SKM-1 (cell line): ENCODE measurements around the gene GHRH.

Experiments
- DNase-seq: peaks from one replicate; lab custom pipeline; 2025; ENCODE audit not compliant: unreplicated experiment; lab: John Stamatoyannopoulos, UW

GHRH gene

DNA sequence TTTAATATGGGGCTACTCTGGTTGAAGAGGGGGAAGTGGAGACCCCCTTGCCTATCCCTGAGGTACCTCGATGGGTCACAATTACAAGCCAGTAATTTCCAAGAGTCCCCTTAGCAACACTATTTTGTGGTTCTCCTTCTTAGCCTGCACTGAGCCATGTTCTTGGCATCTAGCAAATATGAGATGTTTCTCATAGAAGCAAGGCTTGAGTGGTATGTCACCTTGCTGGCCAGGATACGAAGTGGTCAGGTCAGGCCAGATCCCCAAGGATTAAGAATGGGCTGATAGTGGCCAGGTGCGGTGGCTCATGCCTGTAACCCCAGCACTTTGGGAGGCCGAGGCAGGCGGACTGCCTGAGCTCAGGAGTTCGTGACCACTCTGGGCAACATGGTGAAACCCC is 2.1 kb upstream of the GHRH start:
- DNase-seq = no peak

DNA sequence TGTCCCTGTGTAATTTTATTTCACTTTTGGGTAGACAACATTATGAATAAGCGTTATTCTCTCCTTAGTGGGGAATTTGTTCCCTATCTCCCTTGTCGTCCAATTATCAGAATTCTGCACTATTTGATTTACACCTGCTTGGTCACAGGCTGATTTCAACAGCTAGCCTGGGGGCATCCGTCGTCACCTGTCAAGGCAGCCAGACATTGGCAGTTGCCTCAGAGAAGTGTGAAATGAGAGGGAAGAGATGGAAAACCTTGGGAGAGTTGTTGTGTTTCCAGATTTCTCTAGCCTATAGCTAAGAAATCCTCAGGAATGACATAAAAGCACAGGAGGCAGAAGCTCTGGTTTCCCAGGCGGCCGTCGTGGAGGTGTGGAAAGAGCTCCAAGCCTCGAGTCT is 891 bp upstream of the GHRH start:
- no peak for DNase-seq

DNA sequence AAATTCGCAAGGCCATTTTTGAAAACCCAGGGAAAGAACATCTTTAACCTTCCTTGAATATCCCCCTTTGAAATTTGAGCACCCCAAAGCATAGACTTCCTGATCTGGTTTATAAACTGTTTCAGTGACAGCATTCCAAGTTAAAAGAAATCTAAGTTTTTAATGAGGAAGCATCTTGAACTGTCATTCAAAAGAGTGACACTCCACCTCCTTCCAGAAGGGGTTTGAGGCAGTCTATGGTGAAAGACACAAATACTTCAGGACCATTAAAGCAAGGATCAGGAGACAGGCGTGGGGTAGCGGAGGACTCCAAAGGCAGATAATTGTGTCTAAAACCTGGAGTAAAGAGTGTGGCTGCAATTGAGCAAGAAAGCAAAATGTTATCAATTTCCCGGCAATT is 691 bp downstream of the GHRH start:
- no peak for DNase-seq

DNA sequence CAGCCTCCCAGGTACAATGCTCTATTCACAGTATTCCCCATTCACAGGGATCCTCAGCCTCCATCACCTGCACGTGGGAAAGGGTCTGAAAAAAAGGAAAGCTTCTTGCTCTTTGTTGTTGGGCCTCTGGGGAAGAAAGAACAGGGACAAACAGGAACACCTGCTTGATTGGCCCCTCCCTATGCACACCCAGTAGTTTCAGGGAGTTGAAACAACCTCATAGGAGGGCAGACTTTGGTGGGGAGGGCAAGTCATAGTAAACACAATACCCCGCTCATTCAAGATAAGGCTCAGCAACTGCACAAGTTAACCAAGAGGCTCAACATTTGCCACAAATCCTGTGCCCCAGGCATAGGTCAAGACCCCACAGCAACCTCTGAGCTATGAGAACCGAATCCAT is 1.7 kb downstream of the GHRH start:
- DNase-seq = no peak

DNA sequence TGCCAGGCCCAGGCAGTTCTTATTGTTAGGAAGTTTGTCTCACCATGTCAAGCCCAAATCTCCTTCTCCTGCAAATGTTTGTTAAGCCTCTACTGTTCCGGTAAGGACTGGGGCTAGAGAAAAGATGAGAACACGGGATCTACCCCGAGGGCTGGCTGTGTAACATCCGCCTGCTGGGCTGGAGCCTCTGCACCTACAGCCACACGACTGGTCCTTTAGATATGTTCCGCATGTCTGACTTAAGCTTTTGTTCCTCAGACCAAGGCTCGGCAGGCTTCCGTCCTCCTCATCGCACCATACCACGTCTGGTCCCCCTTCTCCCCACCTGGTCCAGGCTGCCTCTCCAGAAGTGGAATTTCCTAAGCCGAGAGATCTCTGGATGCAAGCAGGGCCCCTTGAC is 2.6 kb downstream of the GHRH start:
- no peak for DNase-seq

DNA sequence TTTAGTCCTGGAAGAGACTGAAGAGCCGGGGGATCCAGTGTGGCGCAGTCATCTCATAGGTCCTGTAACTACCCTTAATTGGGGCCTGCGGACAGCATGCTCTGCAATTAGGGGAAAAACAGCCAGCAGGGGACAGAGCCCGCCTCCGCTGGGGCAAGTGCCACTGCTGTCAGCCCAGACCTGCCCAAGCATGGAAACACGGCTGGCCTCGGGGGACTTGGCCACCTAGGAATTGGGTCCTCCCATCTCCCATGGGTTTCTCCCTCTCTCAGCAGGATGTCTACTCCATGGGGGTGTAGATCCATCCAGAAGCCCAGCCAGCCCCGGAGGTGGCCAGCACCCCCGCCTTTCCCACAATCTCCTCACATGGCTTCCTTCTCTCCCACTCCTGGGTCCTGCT is 3.6 kb downstream of the GHRH start:
- no peak for DNase-seq

DNA sequence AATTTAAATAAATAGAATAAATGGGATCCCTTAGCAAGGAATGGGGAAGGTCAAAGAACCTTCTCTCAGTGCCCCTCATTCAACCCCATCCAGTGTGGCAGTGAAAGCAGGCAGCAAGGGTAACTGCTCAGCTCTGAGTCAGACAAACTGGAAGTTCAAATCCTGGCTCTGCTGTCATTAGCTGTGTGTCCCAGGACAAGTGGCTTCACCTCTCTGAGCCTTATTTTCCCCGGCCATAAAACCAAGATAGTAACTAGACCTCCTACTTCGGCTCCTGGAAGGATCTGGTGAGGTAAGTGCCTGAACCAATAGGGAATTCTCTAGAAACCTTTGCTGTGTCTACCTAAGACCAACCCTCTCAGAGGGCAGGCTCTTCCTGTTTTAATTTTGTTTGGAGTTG is 4.1 kb downstream of the GHRH start:
- no peak for DNase-seq

DNA sequence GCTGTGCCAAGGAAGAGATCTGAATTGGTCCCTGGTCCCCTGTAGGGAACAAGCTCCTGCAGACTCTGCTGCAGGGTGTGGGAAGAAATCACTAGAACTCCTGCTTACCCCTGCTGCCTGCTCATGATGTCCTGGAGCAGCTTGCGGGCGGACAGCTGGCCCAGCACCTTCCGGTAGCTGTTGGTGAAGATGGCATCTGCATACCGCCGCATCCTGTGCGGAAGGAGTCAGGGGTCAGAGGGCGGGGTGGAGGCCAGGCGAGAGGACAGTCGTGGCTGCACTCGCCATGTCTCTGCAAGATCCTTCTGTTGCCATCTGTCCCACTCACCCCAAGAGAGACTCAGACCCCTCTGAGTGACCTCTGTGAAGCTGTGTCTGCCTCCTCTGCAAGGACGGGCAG is 5.3 kb downstream of the GHRH start:
- DNase-seq = no peak

DNA sequence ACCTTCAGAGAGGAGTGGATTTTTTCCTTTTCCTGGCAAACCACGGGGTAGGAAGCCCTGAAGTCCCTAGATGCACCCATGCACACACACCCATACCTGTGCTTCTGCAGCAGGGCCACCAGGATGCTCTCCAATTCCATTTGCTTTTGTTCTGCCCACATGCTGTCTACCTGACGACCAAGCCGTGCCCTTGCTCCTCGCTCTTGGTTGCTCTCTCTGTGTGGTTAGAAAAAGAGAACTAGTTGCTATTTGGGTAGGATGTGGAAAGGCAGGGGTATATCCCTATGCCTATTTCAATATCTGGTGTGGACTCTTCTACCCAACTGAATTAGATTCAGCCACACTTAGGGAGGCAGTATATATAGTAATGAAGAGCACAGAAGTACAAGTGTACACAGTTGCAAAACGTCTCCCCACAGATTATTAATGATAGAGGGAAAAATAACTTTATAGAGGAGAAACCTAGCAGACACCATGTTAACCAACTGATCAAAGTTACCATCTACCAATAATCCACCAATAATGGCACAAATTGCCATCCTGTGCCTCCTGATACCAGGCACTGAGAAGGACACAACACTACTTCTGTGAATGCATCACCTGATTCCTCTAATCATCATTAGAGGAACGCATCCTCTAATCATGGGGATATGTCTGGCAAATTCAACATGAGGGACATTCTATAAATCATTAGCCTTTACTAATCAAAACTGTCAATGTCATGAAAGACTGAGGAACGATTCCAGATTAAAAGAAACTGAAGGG is 7.3 kb downstream of the GHRH start:
- no peak for DNase-seq

DNA sequence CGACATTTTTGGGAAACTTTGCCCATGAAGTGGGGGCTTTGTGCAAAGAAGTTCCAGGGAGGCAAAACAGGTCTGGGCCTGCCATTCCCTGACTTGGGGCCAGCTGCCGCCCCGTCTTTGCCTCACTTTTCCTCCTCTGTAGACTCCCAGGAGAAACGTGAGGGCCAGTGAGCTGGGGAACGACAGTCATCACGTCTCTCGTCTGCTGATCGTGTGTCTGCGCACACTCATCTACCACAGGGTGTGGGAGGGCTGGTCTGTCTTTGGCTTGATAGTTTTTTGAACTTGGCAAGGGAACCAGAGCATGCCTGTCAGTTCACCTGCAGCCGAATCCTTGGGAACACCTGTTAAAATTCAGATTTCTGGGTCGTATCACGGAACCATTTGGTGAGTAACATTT is 8.5 kb downstream of the GHRH start:
- DNase-seq = no peak

DNA sequence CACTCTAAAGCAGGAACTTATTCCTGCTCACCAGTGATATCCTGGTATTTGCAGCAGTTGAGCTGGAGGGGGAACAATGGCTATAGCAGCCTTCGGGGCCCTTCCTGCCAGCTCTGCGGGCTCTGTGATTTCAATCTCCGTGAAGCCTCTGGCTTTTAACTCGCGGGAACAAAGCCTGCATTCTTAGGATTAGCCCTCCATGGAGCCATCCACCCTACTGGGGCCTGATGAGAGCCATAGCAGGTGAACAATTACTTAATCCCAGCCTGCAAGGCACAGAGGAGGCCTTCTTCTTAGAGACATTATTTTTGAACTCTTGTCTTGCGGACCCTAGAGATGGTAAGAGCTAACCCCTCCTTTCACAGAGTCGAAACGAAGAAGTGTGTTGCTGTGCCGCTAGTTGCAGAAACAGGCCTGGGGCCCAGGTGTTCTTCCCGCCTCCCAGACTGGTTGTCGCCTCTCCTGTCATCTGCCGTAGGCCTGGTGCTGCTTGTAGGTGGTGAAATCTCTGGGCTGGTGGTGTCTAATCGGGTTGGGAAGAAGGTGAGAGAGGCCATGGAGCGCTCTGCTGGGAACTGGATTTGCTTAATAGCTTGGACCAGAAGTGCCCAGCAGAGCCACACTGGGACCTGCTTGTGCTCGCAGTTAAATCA is 9.7 kb downstream of the GHRH start:
- DNase-seq = no peak

DNA sequence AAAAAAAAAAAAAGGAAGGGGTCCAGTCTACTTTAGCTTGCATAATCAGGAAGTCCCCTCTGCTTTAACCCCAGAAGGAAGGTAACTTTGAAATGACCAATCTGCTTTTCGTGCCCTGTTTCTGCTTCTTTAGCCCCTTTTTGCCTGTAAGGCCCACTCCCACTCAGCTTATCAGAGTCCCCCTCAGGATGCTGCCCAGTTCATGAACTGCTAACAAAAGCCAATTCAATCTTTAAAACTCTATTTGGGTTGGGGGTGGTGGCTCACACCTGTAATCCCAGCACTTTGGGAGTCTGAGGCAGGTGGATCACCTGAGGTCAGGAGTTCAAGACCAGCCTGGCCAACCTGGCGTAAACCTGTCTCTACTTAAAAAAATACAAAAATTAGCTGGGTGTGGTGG is 12.3 kb downstream of the GHRH start:
- DNase-seq = no peak

DNA sequence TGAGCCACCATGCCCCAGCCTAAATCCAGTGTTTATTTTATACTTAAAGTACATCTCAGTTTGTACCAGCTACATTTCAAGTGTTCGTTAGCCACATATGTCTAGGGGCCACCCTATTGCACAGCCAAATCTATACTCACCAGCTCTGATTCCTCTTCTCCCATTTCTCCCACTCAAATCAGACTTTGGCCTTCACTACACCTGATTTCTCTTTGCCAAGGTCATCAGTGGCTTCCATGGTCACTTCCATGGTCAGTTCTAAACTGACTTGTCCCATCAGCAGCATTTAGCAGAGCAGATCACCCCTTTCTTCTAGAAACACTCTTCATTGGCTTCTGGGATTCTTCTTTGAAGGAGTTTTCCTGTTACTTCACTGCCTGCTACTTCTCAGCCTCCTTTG is 14.1 kb downstream of the GHRH start:
- DNase-seq = no peak

DNA sequence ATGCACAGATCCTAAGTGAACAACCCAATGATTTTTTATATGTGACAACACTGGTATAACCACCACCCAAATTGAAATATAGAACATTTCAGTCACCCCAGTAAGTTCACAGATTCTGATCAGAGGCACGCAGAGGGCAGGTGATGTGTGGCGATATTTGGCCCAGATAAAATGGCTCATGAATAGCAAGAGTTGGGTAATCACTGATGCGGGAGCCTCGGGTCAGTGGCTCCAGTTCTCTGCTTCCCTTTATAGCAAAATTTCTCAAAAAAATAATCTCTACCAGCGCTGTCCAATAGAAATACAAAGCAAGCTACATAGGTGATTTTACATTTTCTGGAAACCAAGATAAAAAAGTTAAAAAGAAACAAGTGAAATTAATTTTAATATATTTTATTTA is 14.9 kb downstream of the GHRH start:
- DNase-seq = no peak

DNA sequence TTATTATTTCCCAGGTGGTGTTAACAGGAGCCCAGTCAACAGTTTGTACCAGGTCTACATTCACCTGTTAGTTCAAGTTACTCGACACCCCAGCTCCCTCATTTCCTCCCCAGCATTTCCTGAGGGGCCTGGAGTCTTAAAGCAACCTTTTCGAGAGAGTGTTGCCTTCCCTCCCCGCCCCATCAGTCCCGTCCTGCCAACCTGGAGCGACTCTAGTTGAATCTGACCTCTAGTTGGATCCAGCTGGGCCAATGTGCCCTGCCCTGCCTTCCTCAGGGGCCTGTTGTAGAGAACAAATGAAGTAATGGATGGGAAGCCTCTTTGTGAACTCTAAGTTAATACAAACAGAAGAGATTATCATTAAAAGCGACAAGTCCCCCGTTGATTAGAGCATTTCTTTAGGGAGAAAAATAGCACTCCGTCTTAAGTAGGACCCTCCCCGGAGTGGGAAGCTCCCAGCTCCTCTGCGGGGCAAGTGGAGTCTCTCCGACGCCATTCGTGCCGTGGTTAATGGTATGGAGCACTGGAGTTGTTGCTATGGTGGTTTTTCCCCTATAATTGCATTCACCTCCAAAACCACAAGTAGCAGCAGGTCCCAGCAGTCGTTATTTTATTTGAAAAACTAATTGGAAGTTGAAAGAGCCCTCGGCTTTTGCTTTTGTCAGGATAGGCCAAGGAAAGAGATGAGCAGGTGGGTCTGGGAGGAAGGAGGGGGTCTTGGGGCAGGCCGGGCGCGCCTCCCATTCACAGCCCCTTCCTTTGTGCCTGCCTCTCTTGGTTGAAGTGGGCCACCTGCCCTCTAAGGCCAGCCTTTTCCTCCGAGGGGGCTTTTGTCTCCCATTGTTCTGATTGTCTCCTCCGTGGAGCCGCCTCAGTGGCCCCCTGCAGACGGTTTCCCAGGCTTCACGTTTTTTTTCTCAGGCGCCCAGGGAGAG is 16.1 kb downstream of the GHRH start:
- no peak for DNase-seq

DNA sequence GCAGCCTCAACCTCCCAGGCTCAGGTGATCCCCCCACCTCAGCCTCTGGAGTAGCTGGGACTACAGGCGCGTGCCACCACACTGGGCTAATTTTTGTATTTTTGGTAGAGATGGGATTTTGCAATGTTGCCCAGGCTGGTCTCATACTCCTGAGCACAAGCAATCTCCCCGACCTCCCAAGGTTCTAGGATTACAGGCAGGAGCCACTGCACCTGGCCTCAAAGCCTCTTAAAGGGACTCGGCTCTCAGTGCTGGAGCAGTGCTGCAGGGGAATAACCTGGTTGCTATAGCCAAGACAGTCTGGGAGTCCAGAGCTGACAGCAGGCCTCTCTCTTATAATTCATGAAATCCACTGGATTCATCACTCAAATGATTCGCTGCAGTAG is 17.0 kb downstream of the GHRH start:
- DNase-seq = no peak

DNA sequence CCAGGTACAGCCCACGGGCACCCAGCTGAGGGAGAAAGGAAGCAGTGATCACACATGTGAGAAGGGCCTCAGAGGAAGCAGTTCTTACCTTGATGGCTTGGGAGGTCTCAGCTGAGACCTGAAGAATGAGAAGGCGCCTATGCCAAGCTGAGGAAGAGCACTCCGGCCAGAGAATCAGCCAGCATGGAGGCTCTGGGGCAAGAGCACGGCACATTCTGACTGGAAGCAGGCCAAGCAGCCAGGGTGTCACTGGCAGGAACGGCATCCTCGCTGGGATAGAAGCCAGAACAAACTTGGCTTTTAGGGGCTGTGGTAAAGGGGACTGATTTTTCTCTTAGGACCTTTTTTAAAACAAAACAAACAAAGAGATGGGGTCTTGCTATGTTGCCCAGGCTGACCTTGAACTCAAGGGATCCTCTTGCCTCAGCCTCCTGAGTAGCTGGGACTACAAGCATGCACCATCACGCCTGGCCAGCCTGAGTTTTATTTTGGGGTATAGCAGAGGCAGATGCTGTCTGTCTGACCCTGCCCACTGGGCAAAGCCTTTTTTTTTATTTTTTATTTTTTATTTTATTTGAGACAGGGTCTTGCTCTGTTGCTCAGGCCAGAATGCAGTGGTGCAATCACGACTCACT is 17.6 kb downstream of the GHRH start:
- no peak for DNase-seq

DNA sequence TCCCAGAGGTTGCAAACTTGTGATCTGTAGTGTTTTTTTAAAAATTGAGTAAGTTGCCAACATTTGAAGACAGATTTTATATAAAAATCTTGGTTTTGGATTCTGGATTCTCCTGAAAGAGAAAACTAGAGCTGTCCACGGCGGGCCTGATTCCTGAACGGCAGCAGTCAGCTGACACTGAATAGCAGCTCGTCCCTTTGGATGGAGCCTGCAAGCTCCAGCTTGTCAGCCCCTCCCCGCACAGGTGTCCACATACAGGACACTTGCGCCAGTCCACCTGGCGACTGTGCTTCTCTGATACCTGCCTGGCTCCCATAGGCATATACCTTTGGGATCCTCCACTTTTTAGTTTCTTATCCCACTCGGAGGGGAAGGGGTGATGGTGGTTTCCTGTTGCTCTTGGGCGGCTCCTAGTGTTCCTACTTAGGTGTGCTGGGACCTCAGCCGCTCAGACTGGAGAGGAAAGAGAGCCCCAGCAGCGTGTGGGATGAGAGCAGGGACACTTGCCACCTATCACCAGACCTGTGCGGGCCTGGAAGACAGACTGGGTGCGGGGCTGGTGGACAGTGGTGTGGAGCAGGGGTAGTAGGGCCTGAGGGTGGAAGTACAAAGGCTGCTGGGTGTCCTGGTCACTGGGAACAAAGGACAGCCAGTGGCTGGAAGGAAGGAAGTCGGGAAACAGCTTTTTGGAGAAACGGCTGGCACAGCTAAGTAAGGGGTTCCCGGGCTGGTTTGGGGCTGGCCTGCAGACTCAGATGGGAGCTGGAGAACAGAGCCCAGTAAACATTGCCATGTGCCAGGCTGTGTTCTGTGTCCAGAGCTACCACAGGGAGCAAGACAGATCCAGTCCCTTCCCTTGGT is 18.3 kb downstream of the GHRH start:
- DNase-seq = no peak

DNA sequence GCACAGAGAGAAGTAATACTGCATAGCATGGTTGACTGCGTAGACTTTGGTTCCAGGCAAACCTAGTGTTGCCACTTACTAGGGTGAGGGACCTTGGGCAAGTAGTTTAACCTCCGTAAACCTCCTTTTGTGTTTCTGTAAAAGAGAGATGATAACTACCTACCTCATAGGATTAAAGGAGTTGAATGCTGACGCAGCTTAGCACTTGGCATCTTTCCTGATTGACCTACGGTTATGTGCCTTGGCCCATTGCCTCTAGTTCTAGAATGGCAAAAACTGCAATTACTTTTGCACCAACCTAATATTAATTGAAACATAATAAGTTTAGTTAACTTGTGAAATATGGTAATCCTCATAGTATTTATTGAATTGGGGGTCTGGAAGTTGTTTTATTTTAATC is 19.1 kb downstream of the GHRH start:
- DNase-seq = no peak

DNA sequence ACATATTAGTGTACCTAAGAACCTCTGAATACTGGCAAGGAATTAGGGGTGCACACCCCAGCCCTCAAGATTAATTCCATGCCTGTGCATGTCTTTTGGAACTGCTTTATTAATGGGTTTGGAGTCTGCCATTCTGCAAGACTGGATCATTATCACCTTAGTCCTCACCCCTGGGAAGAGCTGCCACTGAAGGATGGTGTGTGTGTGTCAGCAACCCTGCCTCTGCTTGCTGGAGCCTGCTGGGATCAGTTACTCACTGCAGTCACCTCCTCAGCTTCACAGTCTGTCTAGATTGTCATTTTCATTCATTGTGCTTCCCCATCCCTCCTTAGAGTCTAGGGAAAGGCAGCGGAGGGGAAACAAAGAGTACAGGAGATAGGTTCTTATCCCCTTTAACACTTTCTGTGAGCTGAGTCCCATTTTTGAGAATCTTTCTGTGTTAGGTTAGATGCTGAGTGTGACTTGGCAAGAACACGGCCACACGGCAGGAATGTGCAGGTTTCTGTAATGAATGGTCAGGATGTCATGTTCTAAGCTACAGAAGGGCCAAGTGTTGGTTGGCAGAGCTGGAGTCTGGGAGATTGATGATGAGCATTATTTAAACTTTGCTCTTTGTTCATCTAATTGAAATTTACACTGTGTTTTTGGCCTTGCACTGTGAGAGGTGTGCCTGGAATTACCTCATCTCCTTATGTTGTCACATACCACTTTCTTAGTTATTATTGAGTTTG is 21.1 kb downstream of the GHRH start:
- DNase-seq = no peak
